Ishikawa (cell line): ENCODE data around the gene STAT6.

Source experiments
- CEBPB ChIP-seq: IDR thresholded peaks from 2 replicates; pipeline ENCODE4 v1.6.1; 2012
- CREB1 ChIP-seq: IDR thresholded peaks from 2 replicates; pipeline ENCODE4 v1.6.1; 2012; ENCODE audit warnings: low read depth
- EGR1 ChIP-seq: IDR thresholded peaks from 2 replicates; pipeline ENCODE4 v1.6.1; 2012
- EP300 ChIP-seq: IDR thresholded peaks from 2 replicates; pipeline ENCODE4 v1.6.1; 2012; ENCODE audit warnings: borderline replicate concordance
- FOXM1 ChIP-seq: IDR thresholded peaks from 2 replicates; pipeline ENCODE4 v1.6.1; 2012; ENCODE audit warnings: low read depth, borderline replicate concordance
- MAX ChIP-seq: IDR thresholded peaks from 2 replicates; pipeline ENCODE4 v1.6.1; 2012
- NFIC ChIP-seq: IDR thresholded peaks from 2 replicates; pipeline ENCODE4 v1.6.1; 2012
- RAD21 ChIP-seq: IDR thresholded peaks from 2 replicates; pipeline ENCODE4 v1.6.1; 2012; ENCODE audit warnings: low read depth
- TAF1 ChIP-seq: IDR thresholded peaks from 2 replicates; pipeline ENCODE4 v1.6.1; 2012; ENCODE audit warnings: low read depth, mild to moderate bottlenecking
- TCF12 ChIP-seq: IDR thresholded peaks from 2 replicates; pipeline ENCODE4 v1.6.1; 2012; ENCODE audit warnings: low read depth
- TEAD4 ChIP-seq: IDR thresholded peaks from 2 replicates; pipeline ENCODE4 v1.6.1; 2012
- USF1 ChIP-seq: IDR thresholded peaks from 2 replicates; pipeline ENCODE4 v1.6.1; 2012
- YY1 ChIP-seq: IDR thresholded peaks from 2 replicates; pipeline ENCODE4 v1.6.1; 2012; ENCODE audit warnings: low read depth
- ZBTB7A ChIP-seq: IDR thresholded peaks from 2 replicates; pipeline ENCODE4 v1.6.1; 2012; ENCODE audit warnings: low read depth
- TF ChIP-seq, protein P1 (sequence below): IDR thresholded peaks from 2 replicates; pipeline ENCODE4 v1.6.1; 2012; ENCODE audit warnings: low read depth, mild to moderate bottlenecking

The STAT6 gene

GRCh38 chr12:57049119-57049446 lies 62.1 kb downstream of the STAT6 start:
- TF ChIP-seq CEBPB (no peak), RAD21 (no peak), USF1 (no peak), YY1 (no peak)

DNA sequence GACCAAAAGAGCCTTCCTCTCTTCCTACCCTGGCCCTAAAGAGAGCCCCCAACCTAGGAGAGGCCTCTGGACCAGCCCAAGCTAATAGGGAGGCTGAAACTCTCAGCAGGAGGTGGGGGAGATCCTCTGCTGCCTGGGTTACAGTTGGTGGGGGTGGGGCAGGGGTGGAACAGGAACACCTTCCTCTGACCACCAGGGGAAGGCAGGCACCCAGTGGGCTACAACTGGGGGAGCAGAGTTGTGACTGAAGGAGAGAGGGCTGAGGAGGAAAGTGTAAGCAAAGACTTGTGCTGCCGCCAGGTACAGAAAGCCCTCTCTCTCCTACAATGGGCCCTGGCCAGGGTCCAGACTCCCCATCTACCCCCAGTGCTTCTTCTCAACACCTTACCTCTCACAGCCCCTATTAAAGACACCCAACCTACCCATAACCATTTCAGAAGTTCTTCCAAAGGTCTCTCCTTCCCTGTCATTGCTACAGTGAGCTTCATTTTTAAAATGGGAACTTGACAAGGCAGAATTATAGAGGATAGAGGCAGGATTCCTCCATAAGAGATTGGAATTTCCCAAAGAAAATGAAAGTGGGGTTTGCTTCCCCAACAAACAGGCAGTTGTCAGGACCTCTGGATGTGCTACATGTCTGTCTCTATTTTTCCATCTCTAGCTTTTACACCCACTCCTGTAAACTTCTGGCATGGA lies 62.6 kb downstream of the STAT6 start:
- TF ChIP-seq USF1: no peak
- TF ChIP-seq CREB1: no peak
- TF ChIP-seq RAD21: no peak
- no peak for TF ChIP-seq TEAD4
- no peak for TF ChIP-seq TAF1
- TF ChIP-seq, protein P1, sequence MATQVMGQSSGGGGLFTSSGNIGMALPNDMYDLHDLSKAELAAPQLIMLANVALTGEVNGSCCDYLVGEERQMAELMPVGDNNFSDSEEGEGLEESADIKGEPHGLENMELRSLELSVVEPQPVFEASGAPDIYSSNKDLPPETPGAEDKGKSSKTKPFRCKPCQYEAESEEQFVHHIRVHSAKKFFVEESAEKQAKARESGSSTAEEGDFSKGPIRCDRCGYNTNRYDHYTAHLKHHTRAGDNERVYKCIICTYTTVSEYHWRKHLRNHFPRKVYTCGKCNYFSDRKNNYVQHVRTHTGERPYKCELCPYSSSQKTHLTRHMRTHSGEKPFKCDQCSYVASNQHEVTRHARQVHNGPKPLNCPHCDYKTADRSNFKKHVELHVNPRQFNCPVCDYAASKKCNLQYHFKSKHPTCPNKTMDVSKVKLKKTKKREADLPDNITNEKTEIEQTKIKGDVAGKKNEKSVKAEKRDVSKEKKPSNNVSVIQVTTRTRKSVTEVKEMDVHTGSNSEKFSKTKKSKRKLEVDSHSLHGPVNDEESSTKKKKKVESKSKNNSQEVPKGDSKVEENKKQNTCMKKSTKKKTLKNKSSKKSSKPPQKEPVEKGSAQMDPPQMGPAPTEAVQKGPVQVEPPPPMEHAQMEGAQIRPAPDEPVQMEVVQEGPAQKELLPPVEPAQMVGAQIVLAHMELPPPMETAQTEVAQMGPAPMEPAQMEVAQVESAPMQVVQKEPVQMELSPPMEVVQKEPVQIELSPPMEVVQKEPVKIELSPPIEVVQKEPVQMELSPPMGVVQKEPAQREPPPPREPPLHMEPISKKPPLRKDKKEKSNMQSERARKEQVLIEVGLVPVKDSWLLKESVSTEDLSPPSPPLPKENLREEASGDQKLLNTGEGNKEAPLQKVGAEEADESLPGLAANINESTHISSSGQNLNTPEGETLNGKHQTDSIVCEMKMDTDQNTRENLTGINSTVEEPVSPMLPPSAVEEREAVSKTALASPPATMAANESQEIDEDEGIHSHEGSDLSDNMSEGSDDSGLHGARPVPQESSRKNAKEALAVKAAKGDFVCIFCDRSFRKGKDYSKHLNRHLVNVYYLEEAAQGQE: no peak
- TF ChIP-seq TCF12: no peak
- TF ChIP-seq EGR1: no peak
- no peak for TF ChIP-seq MAX
- no peak for TF ChIP-seq ZBTB7A
- TF ChIP-seq FOXM1: no peak
- no peak for TF ChIP-seq NFIC
- no peak for TF ChIP-seq YY1
- no peak for TF ChIP-seq CEBPB
- TF ChIP-seq EP300: no peak

DNA sequence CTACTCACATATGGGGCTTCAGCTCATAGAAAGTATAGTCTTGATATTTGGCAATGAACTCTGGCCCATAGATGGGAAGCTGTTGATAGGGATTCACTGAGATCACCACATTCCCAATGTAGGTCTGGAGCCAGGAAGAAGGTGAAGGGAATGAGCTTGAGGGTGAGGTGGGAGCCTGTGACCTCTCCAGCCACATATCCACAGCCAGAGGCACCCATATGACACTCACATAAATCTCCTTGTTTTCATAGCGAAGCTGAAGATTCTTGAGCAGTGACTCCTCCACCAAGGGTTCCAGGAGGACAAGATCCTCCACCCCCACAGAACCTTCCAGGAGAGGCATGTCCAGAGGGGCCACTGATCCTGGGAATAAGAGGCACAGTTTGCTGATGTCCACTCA lies 63.2 kb downstream of the STAT6 start:
- TF ChIP-seq NFIC (no peak), EP300 (no peak), MAX (no peak), CEBPB (no peak), CREB1 (no peak), TAF1 (no peak), TEAD4 (no peak), ZBTB7A (no peak), FOXM1 (no peak), RAD21 (no peak)

GRCh38 chr12:57046947-57047890 lies 63.9 kb downstream of the STAT6 start:
- TF ChIP-seq NFIC: no peak

DNA sequence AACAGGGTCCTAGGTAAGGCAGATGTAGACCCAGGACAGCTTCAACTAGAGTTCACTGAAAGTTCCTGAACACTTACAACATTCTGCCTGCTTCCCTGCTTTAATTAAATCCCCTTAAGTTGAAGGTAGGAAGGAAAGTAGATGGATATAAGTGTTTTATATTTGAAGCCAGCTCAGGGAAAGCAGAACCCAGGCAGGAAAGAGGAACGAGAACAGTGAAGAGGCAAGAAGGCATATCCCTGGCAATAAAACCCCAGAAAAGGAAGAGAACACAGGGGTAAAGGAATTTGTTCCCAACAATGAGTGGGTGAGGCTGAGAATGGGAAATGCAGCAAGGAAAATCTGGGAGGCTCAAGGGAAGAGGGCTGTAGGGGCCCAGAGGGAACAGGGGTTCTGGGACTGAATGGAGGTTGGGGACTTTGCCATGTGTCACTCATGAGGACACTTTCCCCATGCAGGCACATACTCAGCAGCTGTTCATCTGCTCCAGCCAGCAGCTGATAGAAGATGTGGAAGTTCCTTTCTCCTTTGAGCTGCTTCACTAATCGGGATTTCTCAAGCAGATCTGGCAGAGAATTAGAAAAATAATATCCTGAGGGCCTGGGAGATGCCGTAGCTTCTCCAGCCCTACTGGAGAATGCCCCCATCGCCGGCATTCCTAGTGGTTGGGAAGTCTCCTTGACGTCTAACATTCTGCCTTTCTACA lies 64.9 kb downstream of the STAT6 start:
- TF ChIP-seq EGR1: no peak
- TF ChIP-seq NFIC: no peak
- TF ChIP-seq RAD21: no peak
- no peak for TF ChIP-seq FOXM1
- no peak for TF ChIP-seq USF1
- TF ChIP-seq TAF1: no peak
- TF ChIP-seq CREB1: no peak
- no peak for TF ChIP-seq ZBTB7A
- TF ChIP-seq CEBPB: no peak
- no peak for TF ChIP-seq TEAD4
- no peak for TF ChIP-seq EP300
